Left cardiac atrium (tissue), 4 donors: ENCODE results near the gene IL18BP. TPM values are rescaled to one million over a fixed set of nuclear protein-coding genes. Genes with fewer than 3 reads are reported as not detected.
A peak's percentile ranks its signal among the peaks of the same experiment; 100 is the strongest.

Experiments used
- ATAC-seq, 2 donors: fragments of 200-7000 bp; cut with Tn5 transposase; one replicate each; pipeline ENCODE4 v1.9.1; 2020; ENCODE audit warnings: mild to moderate bottlenecking in 2 of 2, moderate library complexity in 2 of 2
- DNase-seq: peaks from one replicate; pipeline ENCODE4 v3.0.0-alpha.2; 2020
- intact Hi-C, 2 donors: fragments of 100-400 bp; cut with DNase I; formaldehyde crosslinking; loops; one replicate each; pipeline versions ENCODE4 v1.14.1 to v1.15.1; 2022 to 2023
- total RNA-seq, 2 donors: library from RNA; stranded (reverse); fragmentation: NEBNext Ultra II Directional; extraction: Animal tissue kit (Norgen Biotek cat#: 25700); gene quantifications; one replicate each; pipeline ENCODE4 v1.2.1, GENCODE V29; 2021
- donor health status: DM: no; HTN: yes; CAD: no.
- donor health status: DM: no; HTN: yes; CAD: no; lungs with severe emphysema.
- donor health status: DM: yes; HTN: yes; CAD: no.
- donor health status: Dilated cardiomyopathy.

IL18BP gene
- total RNA-seq, 2 donors from 2014 or later = 4.4 to 7.3 TPM

- no peak for DNase-seq
- intact Hi-C loops = no loop called here
- no peak for ATAC-seq
These were observed 3.9 kb upstream of the IL18BP start for GRCh38 chr11:71994786-71995185.

GRCh38 chr11:71995726-71996291 is 2.9 kb upstream of the IL18BP start:
- no peak for ATAC-seq
- intact Hi-C loops = no loop called here
- no peak for DNase-seq

GRCh38 chr11:71996517-71996916 is 2.2 kb upstream of the IL18BP start:
- intact Hi-C loops = no loop called here
- no peak for DNase-seq
- no peak for ATAC-seq

- intact Hi-C loops = no loop called here
- peak; percentile 49 to 63 for ATAC-seq
- DNase-seq = peak; percentile 71
These were observed 1.8 kb upstream of the IL18BP start for GRCh38 chr11:71996946-71997345.

- ATAC-seq (no peak), DNase-seq (no peak)
- intact Hi-C loops = no loop called here
These were observed 1.1 kb upstream of the IL18BP start for GRCh38 chr11:71997594-71997993.

- no peak for ATAC-seq
- DNase-seq = no peak
- intact Hi-C loops = no loop called here
These were observed 648 bp upstream of the IL18BP start for GRCh38 chr11:71998061-71998460.

GRCh38 chr11:71999362-71999761 is 653 bp downstream of the IL18BP start:
- ATAC-seq (peak; percentile 13 to 31), DNase-seq (no peak)
- intact Hi-C loops = no loop called here

- ATAC-seq = no peak
- no peak for DNase-seq
- intact Hi-C loops = no loop called here
These were observed 1.1 kb downstream of the IL18BP start for GRCh38 chr11:71999798-72000197.

- ATAC-seq = no peak
- intact Hi-C loops = no loop called here
These were observed 1.6 kb downstream of the IL18BP start for GRCh38 chr11:72000202-72000867.

GRCh38 chr11:72001285-72001684 is 2.6 kb downstream of the IL18BP start:
- no peak for DNase-seq
- intact Hi-C loops = no loop called here
- no peak for ATAC-seq

More at GRCh38 chr11:72000202-72000867, 1.6 kb downstream of the IL18BP start:
- DNase-seq = no peak

GRCh38 chr11:72001834-72002591 is 3.3 kb downstream of the IL18BP start:
- no peak for DNase-seq
- no peak for ATAC-seq
- intact Hi-C loops = no loop called here

- intact Hi-C loops = no loop called here
- DNase-seq (no peak), ATAC-seq (no peak)
These were observed 4.4 kb downstream of the IL18BP start for GRCh38 chr11:72002841-72003775.

- ATAC-seq (no peak), DNase-seq (no peak)
- intact Hi-C loops = no loop called here
These were observed 5.1 kb downstream of the IL18BP start for GRCh38 chr11:72003776-72004171.

- intact Hi-C loops = no loop called here
- ATAC-seq (no peak), DNase-seq (no peak)
These were observed 6.0 kb downstream of the IL18BP start for GRCh38 chr11:72004515-72005346.

GRCh38 chr11:72005347-72006260 is 6.9 kb downstream of the IL18BP start:
- intact Hi-C loops = no loop called here
- DNase-seq (no peak), ATAC-seq (no peak)

GRCh38 chr11:72006309-72007088 is 7.8 kb downstream of the IL18BP start:
- intact Hi-C loops = no loop called here
- DNase-seq (no peak), ATAC-seq (no peak)

- ATAC-seq (no peak), DNase-seq (no peak)
- intact Hi-C loops = no loop called here
These were observed 8.4 kb downstream of the IL18BP start for GRCh38 chr11:72007089-72007476.
